T-helper 1 cell treated with Interleukin-12 subunit alpha and Interleukin-12 subunit beta and Interleukin-4 antibody, amounts not matched to agents 30 μg/mL and 1 μg/mL, for 36 hours (primary cell): ENCODE measurements around the gene RHBDF2.

Experiments used
- H3K27ac Mint-ChIP-seq: one replicate; pipeline ENCODE4 v1.8.0; 2021; ENCODE audit warnings: mild to moderate bottlenecking, mixed read lengths
- H3K27me3 Mint-ChIP-seq: one replicate; pipeline ENCODE4 v1.8.0; 2021; ENCODE audit warnings: low read depth, mixed read lengths
- H3K36me3 Mint-ChIP-seq: one replicate; pipeline ENCODE4 v1.8.0; 2021; ENCODE audit warnings: low read depth, mixed read lengths
- H3K4me1 Mint-ChIP-seq: one replicate; pipeline ENCODE4 v1.8.0; 2021; ENCODE audit warnings: low read depth, mixed read lengths
- H3K4me3 Mint-ChIP-seq: one replicate; pipeline ENCODE4 v1.8.0; 2021; ENCODE audit warnings: mild to moderate bottlenecking, moderate library complexity, mixed read lengths
- H3K9me3 Mint-ChIP-seq: one replicate; pipeline ENCODE4 v1.8.0; 2021; ENCODE audit warnings: mixed read lengths

RHBDF2 gene

DNA sequence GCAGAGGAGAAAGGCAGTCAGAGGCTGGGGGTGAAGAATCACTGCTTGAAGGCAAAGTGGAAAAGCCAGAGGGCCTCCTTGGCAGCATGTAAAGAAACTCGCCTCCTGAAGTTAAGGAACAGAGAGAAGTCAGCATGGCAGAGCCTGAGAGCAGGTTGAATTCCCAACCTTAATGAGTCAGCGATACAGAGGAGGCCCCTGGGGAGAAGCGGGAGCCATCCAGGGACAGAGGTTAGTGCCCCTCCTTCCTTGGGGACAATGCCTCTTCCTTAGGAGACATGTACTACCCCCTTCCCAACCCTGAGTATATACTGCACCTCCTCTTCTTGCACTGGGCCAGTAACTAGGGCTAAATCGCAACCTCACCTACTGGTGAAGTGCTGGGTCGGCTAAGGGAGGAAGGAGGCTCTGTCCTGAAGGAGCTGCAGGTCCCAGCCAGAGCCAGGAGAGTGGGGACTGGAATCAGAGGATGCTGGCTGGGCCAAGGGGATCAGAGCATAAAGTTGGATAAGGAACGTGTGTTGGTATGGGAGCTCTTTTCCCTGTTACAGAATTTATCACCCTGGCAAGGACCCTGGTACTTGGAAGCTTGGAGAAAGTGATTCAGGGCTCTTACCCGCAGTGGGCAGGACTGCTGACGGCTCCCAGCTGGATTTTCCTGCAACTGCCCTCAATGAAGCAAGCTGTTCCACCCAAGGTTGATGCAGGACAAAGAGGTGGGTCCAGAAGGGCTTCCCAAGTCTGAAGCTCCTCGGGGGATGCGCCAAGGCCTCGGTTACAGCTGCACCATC, 39.3 kb downstream of the RHBDF2 start:
- Mint-ChIP-seq H3K4me3 (no peak overlapping the region), H3K9me3 (no peaks in the 10 kb centered on the region), H3K36me3 (no peaks in the 10 kb centered on the region), H3K4me1 (peaks cover 8% of the 10 kb centered on the region), H3K27me3 (peaks cover 6% of the 10 kb centered on the region), H3K27ac (no peak overlapping the region)

DNA sequence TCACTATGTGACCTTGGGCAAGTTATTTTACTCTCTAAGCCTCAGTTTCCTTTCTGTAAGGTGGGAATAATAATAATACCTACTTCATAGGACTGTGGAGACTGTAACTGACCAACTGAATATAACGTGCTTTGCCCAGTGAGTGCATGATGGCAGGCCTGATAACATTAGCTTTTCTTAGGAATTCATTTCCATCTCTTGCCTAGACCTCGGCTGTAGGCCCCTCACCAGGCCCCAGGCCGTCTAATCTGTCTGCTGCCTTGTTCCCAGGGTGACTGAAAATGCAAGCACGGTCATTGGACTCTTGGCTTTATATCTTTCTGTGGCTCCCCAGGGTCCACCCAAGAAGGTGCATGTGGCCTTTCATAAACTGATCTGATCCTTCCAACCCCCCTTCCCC, 41.5 kb downstream of the RHBDF2 start:
- Mint-ChIP-seq H3K9me3 (no peaks in the 10 kb centered on the region), H3K36me3 (no peaks in the 10 kb centered on the region), H3K4me1 (no peaks in the 10 kb centered on the region), H3K27ac (no peak overlapping the region), H3K4me3 (no peak overlapping the region), H3K27me3 (peaks cover 10% of the 10 kb centered on the region)

DNA sequence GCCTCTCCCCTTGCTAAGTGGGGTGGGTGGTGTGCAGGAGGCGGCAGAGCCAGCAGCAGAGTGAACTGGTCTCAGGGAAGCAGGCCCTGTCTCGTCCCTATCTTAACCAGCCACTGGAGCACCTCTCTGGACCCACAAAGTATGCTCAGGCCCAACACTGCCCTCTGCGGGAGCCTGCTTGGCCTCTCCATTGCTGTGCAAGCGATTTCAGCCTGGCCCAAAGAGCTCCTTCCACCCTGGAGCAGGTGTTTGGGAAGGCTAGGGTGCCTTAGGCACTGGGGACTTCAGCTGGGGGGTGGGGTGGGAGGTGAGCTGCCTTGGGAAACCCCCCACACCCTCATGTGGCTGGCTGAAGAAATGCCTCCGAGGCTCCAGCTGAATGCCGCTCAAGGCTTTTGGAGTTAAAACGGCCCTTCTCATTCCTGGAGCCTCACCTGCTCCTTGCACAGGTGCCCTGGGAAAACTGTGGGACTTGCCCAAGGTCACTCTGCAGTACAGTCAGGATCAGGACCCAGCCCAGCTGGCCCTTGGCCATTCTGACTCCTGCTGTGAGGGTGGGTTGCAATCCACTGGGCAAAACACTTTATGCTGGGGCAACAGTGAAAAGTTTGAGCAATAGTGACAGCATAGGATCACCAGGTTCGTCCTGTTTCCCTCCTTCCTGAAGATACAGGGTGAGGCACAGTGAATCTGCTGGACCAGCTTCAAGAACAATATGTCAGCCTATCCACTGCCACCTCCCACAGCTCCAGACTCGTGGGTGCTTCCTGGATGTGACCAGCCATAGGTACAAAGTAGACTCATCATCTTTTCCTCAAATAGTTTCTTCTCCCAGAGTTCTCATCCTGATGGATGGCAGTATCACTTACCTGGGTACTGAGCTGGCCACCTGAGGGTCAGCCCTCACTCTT, 42.4 kb downstream of the RHBDF2 start:
- H3K27me3 Mint-ChIP-seq, result peaks cover 7% of the 10 kb centered on the region
- H3K27ac Mint-ChIP-seq, result no peak overlapping the region
- H3K36me3 Mint-ChIP-seq, result no peaks in the 10 kb centered on the region
- H3K4me1 Mint-ChIP-seq, result no peaks in the 10 kb centered on the region
- H3K4me3 Mint-ChIP-seq, result no peak overlapping the region
- H3K9me3 Mint-ChIP-seq, result no peaks in the 10 kb centered on the region

DNA sequence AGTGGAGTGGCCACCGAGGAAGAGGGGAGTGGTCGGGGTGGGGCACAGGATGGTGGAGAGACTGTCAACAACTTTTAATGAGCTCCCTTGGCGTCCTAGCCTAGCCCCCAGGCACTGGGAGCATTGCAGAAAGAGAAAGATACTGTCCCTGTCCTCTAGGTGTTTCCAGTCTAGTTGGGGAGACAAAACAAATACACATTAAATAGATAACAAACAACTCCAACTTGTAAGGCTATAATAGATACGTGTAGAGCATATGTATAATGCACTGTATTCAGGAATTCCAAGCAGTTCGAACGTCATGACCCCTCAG, 47.8 kb downstream of the RHBDF2 start:
- H3K36me3 Mint-ChIP-seq, result peaks cover 4% of the 10 kb centered on the region
- H3K4me1 Mint-ChIP-seq, result peaks cover 31% of the 10 kb centered on the region
- no peaks in the 10 kb centered on the region for H3K9me3 Mint-ChIP-seq
- H3K27me3 Mint-ChIP-seq, result peaks cover 4% of the 10 kb centered on the region
- H3K4me3 Mint-ChIP-seq, result peak overlapping the region; percentile 82
- H3K27ac Mint-ChIP-seq, result peak overlapping the region; percentile 84

DNA sequence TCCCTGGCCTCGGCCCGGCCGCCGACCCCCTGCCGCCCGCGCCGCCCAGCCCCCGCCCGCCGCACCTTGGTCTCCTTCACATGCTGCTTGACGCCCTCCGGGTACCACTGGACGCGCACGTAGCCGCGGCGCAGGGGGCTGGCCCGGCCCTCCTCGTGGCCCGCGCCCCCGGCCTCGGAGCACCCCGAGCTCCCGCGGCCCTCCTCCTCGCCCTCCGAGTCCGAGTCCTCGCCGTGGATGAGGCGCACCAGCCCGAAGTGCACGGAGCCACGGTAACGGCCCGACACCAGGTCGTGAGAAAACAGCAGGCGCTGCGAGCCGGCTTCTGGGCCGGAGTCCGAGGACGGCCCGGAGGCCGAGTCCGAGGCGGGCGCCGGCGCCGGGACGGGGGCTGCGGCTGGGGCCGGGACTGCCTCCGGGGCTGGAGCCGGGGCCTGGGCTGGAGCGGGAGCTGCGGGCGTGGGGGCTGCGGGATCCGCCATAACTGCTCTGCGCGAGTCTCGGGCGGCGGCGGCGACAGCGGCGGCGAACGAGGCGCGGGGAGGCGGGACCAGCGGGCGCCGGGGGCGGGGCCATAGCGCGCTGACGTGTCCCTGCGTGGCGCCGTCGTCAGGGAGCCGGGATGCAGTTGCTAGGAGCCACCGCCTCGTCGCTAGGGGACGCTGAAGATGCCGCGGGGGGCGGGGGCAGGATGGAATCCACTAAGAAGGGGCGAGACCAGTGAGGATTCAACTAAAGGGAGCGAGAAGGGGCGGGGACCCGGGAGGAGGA, 48.4 kb downstream of the RHBDF2 start, which contains the start of gene UBE2O:
Gene UBE2O (minus strand): TSS at position 493 of the 771 bp plus-strand sequence. CDS start 11 bp downstream, at position 482.
- Mint-ChIP-seq H3K27me3 (peaks cover 4% of the 10 kb centered on the region), H3K27ac (peak within 1 kb of the TSS; percentile 84), H3K9me3 (no peaks in the 10 kb centered on the region), H3K4me3 (peak within 1 kb of the TSS; percentile 92), H3K4me1 (peaks cover 36% of the 10 kb centered on the region), H3K36me3 (peaks cover 4% of the 10 kb centered on the region)

DNA sequence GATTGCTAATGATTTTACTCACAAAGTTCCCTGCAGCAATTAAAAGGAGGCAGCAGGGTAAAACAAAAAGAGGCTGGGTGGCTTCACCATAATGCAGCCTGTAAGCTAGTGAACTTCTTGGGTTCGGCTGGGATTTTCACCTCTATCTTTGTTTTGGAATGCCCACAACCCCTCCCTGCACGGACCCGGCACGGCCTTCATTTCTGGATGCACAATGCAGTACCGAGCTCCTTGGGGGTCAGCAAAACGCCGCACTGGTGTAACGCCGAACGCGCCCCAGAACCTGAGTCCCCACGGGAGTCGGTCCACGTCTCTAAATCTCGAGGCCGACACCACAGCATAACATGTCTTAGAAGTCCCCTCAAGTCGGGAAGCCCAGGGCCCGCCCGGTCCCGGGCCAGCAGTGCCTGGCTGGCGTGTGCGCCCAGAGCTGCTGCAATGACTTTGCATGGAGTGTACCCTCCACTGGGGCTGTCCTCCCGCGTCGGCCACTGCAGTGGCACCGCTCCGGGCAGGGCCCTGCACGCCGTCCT, 49.0 kb downstream of the RHBDF2 start:
- no peaks in the 10 kb centered on the region for H3K9me3 Mint-ChIP-seq
- H3K4me1 Mint-ChIP-seq, result peaks cover 43% of the 10 kb centered on the region
- no peak overlapping the region for H3K27ac Mint-ChIP-seq
- peaks cover 4% of the 10 kb centered on the region for H3K36me3 Mint-ChIP-seq
- peak overlapping the region; percentile 92 for H3K4me3 Mint-ChIP-seq
- peaks cover 4% of the 10 kb centered on the region for H3K27me3 Mint-ChIP-seq

DNA sequence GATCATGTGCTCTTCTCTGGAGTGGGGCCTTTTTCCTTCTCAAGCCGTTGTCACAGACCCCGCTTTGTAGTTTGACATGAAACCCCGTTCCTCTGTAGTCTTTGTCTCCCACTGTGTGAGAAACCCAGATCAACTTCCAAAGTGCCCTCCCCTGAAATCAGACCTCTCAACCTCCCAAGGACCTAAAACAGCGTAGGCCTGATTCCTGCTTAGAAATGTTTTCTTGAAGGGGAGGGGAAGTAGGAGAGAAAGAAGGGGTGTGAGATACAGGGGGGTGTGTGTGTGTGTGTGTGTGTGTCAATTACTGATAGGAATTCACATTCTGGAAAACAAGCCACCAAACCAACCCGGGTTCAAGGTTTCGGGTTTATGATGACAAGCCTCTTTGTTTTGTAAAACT, 49.7 kb downstream of the RHBDF2 start:
- Mint-ChIP-seq H3K36me3 (peaks cover 4% of the 10 kb centered on the region), H3K9me3 (no peaks in the 10 kb centered on the region), H3K4me3 (peak overlapping the region; percentile 92), H3K27ac (peak overlapping the region; percentile 0), H3K27me3 (peaks cover 4% of the 10 kb centered on the region), H3K4me1 (peaks cover 46% of the 10 kb centered on the region)

DNA sequence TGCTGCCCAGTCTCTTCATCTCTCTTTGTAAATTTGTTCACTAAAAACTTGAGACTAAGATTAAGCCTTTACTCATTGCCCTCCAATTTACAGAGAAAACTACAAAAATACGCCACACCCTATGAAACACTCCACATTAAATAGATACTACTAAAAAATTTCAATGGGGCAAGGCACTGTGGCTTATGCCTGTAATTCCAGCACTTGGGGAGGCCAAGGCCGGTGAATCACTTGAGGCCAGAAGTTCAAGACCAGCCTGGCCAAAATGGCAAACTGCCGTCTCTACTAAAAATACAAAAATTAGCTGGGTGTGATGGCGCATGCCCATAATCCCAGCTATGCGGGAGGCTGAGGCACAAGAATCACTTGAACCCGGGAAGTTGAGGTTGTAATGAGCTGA, 52.1 kb downstream of the RHBDF2 start:
- Mint-ChIP-seq H3K36me3 (peaks cover 4% of the 10 kb centered on the region), H3K27me3 (no peaks in the 10 kb centered on the region), H3K4me1 (peaks cover 66% of the 10 kb centered on the region), H3K27ac (no peak overlapping the region), H3K9me3 (no peaks in the 10 kb centered on the region), H3K4me3 (no peak overlapping the region)

DNA sequence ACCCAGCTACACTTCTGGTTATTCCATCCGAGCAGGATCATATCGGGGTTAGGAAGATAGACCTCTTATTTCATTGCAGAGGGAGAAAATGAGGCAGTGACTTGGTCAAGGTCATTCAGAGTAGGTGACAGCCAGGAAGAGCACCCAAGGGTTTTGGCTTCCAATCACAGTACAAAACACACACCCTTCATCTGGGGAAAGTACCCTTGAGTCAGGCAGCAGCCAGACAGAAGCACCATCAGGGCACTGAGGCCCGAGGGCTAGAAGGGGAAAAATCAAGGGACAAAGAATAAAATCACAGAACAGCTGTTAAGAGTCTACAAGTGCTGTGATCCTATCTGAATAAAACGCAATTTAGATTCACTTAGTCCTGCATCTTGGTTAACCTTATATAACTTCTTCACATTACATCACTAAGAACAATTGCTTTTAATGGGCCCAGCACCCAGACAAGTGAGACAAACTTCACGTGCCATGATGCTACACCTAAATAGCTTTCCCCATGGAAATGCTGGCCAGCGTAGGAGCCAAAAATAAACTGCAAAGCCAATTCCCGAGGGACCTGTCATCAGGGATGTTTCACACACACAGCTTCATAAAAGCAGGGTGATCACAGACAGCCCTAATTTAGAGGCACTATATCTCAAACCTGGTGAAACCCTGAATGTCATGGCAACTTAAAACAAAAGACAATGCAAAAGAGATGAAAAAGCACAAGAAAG, 53.1 kb downstream of the RHBDF2 start:
- Mint-ChIP-seq H3K27me3 (no peaks in the 10 kb centered on the region), H3K9me3 (no peaks in the 10 kb centered on the region), H3K27ac (peak overlapping the region; percentile 16), H3K4me3 (no peak overlapping the region), H3K36me3 (peaks cover 6% of the 10 kb centered on the region), H3K4me1 (peaks cover 66% of the 10 kb centered on the region)

DNA sequence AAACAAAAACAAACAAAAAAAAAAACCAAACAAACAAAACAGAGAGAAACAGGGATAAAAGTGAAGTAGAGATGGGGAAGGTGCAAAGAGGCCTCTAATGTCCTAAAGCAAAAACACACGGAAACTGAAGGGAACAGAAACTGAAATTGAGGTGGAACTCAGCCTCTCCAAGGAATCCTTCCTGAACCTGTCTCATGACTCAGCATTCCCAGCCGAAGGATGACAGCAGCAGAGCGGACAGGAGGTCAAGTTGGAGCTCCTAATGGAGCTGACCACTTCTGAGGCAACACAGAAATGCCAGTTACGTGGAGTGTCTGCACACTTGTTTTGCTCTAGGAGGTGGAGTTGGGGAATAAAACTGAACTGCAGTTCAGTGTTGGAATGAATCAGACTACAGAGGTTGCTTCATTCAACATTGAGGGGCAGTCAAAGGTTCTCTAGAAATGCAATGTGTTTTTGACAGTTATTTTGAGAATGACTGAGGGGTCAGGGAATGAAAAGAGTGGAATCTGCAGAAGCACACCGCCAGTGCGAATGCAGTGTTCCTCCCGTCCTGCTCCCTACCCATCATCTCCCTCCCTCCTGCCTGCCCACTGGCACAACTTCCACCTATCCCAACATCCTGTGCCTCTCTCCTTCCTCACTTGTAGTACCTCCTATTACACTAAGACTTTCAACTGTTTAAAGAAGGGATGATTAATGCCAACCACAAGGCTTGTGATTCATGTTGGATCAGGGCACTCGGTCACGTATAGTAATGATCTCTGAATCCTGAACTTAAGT, 54.6 kb downstream of the RHBDF2 start:
- no peaks in the 10 kb centered on the region for H3K9me3 Mint-ChIP-seq
- peaks cover 6% of the 10 kb centered on the region for H3K36me3 Mint-ChIP-seq
- H3K4me3 Mint-ChIP-seq, result no peak overlapping the region
- peaks cover 76% of the 10 kb centered on the region for H3K4me1 Mint-ChIP-seq
- H3K27me3 Mint-ChIP-seq, result no peaks in the 10 kb centered on the region
- peak overlapping the region; percentile 10 for H3K27ac Mint-ChIP-seq

DNA sequence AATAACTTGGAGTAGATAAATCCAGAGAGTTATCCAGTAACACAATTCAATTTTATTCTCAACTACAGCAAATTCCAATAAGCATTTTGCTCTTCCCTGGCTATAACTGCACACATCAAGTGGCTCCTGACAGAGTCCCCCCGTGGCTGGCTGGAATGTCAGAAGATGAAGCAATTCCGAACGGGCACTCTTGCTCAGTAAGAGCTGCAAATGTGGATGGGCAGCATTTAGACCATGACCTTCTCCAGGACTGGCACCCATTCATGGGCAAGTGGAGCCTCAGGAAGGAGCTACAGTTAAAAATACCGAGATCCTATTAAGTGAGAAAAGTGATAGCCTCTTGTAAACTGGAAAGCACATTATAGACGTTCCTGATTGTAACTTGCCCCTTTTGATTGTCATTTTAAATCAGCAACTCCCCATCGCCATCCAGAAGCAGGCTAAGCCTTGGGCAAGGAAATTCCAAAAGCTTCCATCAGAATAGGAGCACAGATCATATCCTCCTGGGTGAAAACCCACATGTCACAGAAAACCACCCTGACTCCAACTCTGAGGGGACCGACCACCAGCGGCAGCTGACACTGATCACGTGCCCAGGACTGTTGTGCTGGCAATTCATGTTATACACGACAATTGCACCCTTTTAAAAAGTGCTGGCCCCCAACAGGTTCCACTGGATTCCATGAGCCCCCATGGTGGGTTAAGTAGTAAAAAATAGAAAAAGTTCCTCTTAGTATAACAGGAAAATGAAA, 55.4 kb downstream of the RHBDF2 start:
- Mint-ChIP-seq H3K36me3 (peaks cover 4% of the 10 kb centered on the region), H3K4me3 (no peak overlapping the region), H3K27me3 (no peaks in the 10 kb centered on the region), H3K27ac (peak overlapping the region; percentile 10), H3K9me3 (no peaks in the 10 kb centered on the region), H3K4me1 (peaks cover 74% of the 10 kb centered on the region)

DNA sequence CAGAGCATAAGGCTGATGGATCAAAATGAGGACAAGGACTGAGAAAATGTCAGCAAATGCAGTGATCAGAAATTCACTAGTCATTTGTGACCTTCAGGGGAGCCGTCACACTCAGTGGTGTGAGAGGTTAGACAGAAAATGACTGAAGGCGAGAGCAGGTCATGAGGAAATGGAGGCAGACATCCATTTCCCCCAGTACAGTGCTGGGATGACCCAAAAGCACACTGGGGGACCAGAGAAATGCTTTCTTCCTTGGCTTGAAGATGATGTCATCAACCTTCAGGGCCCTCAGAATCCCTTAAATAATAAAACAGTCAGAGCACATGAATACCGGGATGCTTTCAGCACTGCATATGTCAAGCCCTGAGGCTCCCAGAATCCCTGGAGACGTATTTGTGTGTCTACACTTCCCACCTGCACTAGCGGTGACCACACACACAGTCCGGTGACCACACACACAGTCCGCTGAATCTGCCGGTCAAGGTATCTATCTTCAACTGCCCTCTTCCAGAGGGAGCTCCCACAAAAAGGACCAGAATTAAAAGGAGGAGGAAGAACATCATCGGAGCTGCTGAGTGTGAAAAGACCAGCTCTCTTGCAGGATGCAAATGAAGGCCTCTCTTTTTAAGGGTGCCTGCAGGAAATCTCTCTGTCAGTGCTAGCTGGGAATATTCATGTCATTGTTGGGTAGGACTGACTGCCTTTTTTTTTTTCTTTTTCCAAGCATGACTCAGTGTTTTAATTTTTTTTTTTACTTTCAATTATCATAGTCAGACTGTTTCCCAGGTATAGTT, 56.5 kb downstream of the RHBDF2 start:
- H3K4me1 Mint-ChIP-seq, result peaks cover 69% of the 10 kb centered on the region
- peaks cover 2% of the 10 kb centered on the region for H3K36me3 Mint-ChIP-seq
- H3K27me3 Mint-ChIP-seq, result no peaks in the 10 kb centered on the region
- no peaks in the 10 kb centered on the region for H3K9me3 Mint-ChIP-seq
- no peak overlapping the region for H3K27ac Mint-ChIP-seq
- no peak overlapping the region for H3K4me3 Mint-ChIP-seq
